HG03103 (cell line): Measurements from ENCODE around the gene PDIA6.

Source experiments
- ATAC-seq: cut with Tn5 transposase; IDR thresholded peaks from one replicate; pipeline ENCODE4 v1.9.1; 2021; ENCODE audit warnings: low read depth; ENCODE audit not compliant: unreplicated experiment

The PDIA6 gene

DNA sequence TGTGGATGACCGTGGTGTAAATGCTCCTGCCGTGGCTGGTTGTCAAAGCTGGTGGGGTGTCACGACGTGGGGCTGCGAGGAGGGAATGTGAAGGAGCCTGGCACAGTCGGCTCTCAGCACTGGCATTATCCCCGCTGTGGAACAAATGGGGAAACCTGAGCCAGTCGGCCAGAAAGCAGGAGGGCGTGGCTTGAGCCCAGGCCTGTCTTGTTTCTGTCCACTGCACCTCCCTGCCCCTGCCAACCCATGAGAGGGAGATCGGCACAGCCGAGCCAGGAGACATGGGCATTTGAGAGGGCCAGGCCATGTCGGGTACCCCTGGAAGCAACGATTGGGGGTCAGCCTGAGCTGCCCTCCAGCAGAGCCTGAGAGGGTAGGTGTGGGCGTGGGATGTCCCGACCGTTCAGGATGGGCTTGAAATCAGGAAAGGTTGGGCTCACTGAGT is 44.5 kb downstream of the PDIA6 start:
- no peak for ATAC-seq

DNA sequence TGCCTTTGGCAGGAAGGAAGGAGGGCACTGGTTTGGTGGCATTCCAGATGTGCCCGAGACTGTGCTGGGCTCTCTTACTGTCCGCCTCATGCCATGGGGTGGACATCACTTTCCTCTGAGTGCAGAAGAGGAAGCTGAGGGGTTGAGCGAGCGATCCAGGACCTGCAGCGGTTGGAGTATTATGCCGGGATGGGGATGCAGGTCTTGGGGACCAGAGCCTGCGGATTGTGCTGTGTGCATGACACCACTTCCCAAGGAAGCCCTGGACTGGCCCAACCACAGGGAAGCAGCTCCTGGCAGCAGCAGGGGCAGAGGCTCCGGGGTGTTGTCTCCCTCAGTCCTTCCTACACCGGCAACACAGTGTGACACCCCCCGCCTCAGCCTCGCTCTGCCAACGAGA is 46.7 kb downstream of the PDIA6 start:
- ATAC-seq: no peak

DNA sequence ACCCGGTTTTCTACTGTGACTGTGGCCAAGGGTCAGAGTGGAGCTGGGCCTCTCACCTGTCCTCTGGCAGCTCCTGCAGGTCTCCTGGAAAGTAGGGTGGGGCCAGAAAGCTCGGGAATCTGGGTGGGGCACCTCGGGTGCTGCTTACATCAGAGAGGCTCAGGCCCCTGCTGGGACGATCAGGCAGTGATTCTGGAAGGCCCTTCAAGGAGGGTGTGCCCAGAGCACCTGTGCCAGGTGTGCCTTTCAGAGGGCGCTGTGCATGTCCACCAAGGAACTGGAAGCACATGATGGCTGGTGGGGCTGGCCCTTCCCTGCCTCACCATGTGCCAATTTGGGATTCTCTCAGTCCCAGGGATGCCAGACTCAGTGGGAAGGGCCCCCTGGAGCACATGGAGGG is 47.1 kb downstream of the PDIA6 start:
- ATAC-seq: no peak

DNA sequence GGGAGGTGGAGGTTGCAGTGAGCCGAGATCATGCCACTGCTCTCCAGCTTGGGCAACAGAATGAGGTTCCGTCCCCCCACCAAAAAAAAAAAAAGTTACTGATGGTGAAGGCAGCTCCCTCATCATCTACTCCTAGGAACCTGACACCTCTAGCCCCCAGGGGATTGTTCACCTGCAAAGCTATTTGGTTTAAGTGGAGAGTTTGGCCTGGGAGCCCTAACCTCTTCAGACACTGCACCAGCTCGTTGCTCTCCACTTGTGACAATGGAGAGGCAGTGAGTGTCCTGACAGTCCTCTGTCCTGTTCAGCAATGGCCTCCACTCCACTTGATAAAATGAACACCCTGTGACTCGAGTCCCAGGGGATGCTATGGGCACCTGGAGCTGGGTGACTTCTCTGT is 47.7 kb downstream of the PDIA6 start:
- ATAC-seq: no peak

DNA sequence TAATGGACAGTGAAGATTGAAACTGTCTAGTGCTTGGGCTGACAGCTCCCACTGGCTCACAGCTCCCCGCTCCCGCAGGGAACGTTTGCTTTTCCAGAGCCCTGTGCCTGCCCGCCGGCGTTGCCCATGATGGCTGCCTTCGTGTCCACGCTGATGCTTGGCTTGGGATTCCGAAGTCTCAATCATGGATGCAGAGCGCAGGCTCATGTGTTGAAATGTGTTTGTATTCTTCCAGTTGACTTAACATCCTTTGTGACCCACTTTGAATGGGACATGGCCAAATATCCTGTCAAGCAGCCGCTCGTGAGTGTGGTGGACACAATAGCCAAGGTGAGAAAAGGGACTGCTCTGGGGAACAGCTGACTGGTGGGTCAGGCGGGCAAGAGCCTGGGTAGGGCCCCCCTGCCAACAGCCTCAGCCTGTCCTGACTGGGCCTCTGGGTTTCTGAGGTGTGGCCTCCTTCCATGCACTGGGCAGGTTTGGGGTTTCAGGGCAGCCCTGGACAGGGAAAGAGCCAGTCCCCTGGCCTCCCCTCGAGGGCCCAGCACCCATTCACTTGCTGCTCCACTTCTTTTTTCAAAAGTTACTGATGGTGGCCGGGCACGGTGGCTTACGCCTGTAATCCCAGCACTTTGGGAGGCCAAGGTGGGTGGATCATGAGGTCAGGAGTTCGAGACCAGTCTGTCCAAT is 48.3 kb downstream of the PDIA6 start:
- ATAC-seq: no peak

DNA sequence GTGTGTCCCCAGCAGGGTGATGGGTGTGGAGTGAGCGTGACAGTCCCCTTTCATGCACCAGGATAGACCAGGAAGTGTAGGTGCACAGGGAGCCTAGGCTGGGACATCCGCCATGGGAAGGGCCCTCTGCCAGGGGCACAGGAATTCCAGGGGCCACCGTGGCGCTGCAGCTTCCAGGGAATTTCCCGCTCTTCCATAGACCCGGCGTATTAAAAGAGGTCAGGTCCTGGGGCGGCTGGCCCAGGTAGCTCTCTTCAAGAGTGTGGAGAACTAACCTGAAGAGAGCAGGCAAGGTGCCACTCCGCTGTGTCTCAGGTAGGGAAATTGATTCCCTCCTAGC is 49.2 kb downstream of the PDIA6 start:
- ATAC-seq: no peak

DNA sequence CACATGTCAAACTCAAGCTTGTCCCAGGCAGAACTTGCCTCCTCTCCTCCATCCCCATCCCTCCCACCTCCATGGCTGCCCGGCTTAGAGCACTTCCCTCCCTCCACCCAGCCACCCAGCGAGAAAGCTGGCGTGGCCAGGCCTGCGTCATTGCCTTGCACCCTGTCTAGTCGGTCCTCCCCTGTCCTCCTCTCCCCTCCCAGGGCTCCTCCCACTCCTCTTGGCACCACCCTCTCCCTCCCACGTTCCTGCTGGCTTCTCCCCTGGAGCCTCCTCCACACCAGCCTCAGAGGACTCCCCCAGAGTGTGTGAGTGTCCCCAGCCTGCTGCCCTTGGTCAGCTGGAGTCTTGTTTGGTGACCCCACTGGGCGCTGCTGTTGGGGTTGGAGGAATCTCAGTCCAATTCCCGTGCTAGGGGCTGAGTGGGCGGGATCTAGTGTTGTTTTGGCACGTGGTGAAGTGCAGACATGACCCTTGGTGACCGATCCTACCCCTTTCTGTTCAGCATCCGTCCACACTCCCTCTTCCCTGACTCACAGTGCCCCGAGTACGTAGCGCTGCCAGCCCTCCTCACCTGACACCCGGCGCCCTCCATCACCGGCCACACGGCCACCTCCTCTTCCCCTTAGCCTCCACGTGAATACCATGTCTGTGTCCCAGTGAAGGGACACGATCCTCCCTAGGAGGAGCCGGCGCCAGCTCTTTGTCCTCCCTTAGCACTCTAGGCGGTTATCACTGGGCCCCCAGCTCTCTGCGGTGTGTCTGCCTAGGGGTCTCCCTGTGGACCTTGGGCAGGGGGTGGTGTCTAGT is 49.7 kb downstream of the PDIA6 start:
- no peak for ATAC-seq

DNA sequence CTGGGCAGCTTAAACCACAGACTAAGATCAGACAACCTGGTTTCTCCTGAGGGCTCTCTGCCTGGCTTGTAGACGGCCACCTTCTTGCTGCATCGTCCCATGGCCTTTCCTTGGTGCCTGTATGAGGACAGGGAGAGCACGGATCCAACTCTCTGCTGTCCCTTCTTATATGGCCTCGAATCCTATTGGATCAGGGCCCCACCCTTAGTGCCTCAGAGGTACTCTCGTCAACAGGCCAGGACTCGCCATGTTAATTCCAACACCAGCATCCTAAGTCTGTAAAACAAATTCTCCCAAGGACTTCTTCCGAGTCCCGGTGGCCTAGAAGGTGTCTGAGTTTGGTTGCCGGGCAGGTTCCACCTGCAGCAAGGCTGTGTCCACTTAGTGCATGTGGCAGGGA is 51.0 kb downstream of the PDIA6 start:
- ATAC-seq: no peak

DNA sequence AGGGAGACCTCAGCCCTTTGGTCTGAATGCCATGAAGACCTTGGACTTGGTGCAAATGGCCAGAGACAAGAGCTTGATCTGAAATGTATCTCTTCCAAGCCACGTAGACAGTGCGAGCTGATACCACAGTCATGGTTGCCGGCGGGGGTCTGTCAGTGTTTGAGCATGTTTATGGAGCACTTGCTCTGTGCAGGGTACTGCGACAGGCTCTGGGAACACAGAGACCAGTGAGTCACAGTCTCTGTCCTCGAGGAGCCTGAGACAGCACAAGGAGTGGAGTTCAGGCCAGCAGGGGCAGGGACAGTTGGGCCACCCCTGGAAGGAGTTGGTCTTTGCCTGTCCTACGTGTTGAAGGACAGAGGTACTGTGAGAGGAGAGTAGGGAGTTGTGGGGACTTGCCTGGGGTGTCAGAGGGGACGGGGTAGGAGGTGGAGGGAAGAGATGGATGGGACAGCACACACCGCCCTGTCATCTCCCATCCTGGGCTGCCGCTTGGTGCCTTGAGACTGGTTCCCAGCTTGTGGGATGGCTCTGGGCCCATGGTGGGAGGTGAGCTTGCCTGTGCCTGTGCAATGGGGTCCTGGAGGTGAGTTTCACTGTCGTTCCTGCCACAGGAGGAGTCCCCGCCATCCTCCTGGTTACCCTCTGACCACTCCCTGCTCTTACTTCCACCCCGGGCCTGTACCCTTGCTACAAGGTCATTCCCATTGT is 51.6 kb downstream of the PDIA6 start:
- no peak for ATAC-seq

DNA sequence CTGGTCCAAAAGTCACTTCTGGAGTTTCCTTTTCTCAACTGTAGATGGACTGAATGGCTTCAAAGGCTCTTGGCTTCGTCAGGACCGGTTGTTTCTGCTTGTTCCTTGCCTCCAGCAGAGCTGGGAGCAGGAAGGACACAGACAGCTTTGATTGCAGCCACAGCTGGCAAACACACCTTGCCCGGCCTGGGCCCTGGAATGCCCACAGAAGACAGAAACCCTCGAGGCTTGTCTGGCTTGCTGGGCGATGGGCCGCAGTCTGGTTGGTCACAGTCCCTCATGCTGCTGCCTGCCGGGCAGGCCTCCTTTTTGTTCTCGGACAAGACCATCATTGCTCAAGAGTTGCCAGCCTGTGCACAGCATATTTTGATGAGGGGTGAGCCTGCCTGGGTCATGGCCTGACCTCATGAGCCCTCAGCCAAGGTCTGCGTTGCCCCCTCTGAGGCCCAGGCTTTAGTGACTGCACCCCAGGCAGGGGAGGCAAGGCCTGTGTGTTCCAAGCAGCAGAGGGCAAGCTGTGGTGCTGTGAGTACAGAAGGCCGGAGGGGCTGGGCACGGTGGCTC is 53.4 kb downstream of the PDIA6 start:
- ATAC-seq: no peak

DNA sequence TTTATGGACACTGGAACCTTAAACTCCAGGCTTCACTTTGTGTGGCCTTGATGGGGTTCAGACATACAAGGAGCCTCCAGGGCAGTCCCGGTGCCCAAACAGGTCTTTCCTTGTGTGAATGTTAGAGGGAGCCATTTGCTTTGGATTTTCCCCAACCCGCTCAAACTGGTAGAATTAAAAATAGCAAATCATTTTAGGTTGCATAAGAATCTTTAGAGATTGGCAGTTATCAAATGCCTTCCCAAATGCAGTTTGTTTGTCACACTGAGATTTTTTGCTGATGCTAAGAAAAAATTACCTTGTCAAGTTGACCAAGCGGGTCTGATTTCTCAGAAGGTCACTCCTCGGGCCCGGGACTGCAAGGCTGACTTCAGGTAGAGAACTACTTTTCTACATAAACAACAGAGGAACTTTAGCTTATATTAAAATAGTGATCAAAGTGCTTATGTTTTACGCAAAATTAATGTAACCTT is 54.7 kb downstream of the PDIA6 start:
- ATAC-seq: no peak

DNA sequence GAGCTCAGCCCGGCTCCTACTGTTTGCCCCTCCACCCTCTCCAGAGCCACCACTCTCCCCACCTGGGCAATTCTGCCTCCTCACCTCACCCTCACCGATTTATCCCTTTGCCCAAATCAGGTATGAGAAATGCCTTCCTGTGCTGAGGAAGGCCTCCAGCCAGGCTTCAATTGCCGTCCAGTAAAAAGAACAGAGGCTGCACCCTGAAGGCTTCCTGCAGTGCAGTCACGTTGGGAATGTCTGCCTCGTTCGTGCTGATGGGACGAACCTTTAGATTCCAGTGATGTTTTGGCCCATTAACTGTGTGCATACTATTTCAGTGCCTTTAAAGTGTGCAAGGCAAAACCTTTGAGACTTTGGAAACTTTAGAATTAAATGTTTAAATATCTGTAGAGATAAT is 57.0 kb downstream of the PDIA6 start:
- no peak for ATAC-seq

DNA sequence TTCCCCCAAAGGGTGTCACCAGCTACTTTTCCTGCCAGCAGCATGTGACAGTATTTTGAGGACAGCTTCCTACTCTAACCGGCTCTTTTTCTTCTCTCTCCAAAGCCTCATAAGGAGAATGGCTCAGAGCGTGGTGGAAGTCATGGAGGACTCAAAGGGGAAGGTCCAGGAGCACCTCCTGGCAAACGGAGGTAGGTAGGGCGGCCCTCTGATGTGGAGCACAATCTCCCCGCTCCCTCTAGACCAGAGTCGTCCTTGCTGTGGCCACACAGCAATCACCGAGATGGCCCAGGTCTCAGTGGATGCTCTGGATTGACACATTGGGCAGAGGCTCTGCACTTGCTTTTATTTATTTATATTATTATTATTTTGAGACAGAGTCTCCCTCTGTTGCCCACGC is 58.7 kb downstream of the PDIA6 start:
- ATAC-seq: no peak

DNA sequence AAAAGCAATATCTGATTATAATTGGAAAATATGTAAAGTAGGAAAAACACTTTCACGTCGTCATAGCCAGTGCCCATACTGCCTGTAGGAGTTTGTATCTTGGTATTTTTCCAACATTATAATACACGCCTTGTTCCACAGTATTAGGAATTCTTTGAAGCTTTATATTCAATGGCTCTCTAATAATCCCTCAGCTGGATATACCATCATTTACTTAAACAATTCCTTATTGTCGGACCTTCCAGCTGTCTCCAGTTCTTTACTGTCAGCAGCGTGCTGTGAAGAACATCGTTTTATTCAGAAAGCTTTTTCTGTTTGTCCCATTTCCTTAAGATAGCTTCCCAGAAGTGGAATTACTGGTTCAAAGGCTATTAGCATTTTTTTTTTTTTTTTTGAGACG is 59.4 kb downstream of the PDIA6 start:
- no peak for ATAC-seq

DNA sequence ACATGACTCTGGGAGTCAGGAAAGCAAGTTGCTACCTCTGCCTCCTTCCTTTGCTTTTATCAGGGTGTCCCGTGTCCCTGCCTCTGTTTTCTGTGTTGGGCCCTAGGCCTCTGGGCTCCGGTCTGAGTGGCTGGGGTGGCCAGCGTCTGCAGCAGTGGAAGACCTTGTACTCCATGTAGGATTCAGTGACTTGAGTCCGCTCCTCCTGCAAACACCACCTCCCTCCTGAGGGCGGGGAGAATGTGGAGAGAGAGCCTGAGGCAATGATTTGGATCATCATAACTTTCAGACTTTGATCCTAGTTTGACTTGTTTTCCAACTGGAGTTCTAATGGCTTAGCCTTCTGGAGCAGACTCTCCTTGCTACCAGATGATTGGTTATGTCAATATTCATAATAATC is 60.3 kb downstream of the PDIA6 start:
- ATAC-seq: no peak

DNA sequence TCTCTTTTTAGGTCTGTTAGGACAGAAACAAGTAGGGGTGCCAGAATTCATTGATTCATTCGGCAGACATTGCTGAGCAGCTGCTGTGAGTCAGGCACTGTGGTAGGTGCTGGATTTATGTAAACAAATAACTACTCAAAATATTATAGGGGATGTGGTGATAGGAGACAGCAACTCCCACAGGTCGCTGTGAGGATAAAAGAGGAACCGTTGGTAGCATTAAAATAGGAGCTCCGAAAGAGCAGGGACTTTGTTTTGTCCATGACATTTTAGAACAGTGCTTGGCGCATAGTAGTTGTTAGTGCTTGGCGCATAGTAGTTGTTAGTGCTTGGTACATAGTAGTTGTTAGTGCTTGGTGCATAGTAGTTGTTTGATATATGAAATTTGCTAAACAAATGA is 62.0 kb downstream of the PDIA6 start:
- ATAC-seq: no peak

DNA sequence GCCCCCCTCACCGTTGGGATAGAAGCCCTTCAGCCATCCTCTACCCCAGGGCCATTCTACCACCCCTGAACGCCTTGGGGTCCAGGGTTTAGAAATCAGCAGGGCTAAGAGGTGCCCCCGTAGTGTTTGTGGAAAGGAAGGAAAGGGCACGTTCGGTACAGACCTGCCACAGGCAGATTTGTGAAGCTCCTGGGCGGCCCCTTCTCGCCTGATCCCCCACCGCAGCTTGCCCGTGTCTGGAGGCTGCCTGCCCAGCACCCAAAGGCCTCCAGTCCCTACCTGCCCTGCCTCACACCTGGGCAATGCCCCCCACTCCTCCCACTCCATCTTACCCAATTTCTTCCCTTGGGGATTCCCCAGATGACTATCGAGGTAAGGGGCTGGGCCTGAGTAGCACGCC is 69.9 kb downstream of the PDIA6 start:
- ATAC-seq: no peak

DNA sequence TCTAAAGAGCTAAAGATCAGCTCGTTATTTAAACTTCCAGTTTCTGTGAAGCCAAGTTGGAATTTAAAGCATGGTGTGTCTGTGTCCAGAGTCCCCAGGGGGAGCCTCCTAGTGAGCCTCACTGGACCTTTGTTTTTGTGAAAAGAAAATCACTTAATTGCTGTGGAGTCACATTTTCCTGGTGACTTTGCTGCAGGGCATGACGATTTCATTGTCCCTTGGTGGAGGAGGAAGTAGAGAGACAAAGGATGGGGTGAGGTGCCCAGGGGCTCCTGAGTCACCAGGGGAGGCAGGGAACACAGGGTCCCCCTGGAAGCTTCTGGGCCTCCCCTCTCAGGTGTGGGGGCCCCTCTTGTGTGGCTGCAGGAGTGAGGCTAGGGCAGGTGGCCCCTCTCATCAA is 71.4 kb downstream of the PDIA6 start:
- no peak for ATAC-seq

DNA sequence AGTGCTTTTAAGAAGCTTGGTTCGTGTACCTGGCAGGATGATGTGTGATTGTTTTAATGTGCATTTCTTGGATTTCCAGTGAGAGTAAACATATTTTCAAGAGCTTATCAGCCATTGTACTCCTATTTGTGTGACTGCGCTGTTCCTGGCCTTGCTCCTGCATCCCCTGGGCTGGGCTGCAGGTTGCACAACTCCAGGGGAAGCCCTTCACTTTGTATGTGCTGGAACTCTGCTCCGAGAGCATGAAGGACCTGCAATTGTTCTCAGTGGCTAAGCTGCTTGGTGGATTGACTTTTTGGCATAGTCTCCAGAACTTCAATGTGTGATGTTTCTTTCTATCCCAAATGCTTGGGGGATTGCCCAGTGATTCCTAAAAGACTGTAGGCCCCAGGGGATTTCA is 72.4 kb downstream of the PDIA6 start:
- no peak for ATAC-seq

DNA sequence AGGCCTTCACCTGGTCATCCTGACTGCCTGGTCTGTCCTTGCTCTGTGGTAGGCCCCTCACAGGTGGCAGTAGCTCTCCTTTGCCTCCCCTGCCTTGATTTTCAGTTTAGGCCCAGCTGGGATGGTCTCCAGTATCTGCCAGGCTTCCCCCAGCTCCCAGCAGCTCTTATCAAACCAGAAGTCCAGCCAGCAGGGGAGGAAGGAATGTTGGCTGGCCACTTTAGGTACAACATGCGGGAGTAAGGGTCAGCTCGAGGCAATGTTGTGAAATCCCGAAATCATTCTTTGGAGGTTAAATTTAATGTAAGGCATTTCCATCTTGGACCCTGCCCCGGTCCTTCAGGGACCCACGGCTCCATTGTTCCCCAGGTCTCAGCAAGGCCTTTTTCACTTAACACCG is 74.4 kb downstream of the PDIA6 start:
- ATAC-seq: no peak

DNA sequence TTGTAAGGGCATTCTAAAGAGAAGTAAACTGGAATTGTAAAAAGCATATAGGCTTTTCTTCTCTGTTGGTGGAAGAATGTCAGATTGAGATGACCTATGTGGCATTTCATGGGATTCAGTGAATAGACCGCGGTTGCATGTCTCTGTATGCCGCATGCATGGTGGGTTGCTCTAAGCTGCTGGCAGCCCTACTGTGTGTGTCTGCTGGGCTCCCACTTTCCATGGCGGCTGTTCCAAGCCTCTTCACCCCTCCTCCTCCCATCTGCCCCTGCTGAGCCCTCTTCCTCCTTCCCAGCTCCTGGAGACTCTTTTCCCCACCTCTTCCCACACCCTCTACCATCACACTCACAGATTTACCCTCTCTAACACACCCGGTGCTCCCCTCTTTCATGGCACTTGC is 78.6 kb downstream of the PDIA6 start:
- ATAC-seq: no peak
